H1 (cell line): ENCODE results near the gene E2F1. TPM values are rescaled to one million over a fixed set of nuclear protein-coding genes. Genes with fewer than 3 reads are reported as not detected.

Source experiments
- CTCF ChIA-PET: fragments of 300-600 bp; sonication (Branson Sonifier 250); formaldehyde crosslinking; loops from one replicate; lab custom pipeline; 2021; ENCODE audit not compliant: partially characterized antibody; lab: Charles Lee
- POLR2A ChIA-PET: fragments of 300-600 bp; sonication (Branson Sonifier 250); formaldehyde crosslinking; loops from one replicate; lab custom pipeline; 2021; ENCODE audit warnings: inconsistent platforms; ENCODE audit not compliant: partially characterized antibody; lab: Charles Lee
- DNase-seq, 2 experiments: peaks; one replicate each; pipeline versions ENCODE4 v3.0.0 to v3.0.0-alpha.2; 2010 to 2022; ENCODE audit warnings: low spot score in 2 of 2, low read depth in 1 of 2, mixed read lengths in 1 of 2
- FAIRE-seq: peaks from 2 replicates; lab custom pipeline; 2011; peaks lifted over from hg19 to GRCh38; lab: Jason Lieb, UNC
- H2AFZ ChIP-seq: 2 replicates; pipeline ENCODE4 v1.8.1; 2012; ENCODE audit warnings: low read length, inconsistent platforms
- H2AK5ac ChIP-seq: 2 replicates; pipeline ENCODE4 v1.6.1; 2013; ENCODE audit warnings: low read depth, low read length
- H2BK120ac ChIP-seq: replicated peaks from 2 replicates; pipeline ENCODE3; 2013; ENCODE audit warnings: low read depth, low read length, inconsistent platforms
- H2BK12ac ChIP-seq: 2 replicates; pipeline ENCODE4 v1.6.1; 2013; ENCODE audit warnings: low read depth, low read length
- H2BK15ac ChIP-seq: 2 replicates; pipeline ENCODE4 v1.6.1; 2013; ENCODE audit warnings: low read length
- H2BK20ac ChIP-seq: 2 replicates; pipeline ENCODE4 v1.6.1; 2013; ENCODE audit warnings: low read length
- H2BK5ac ChIP-seq: 2 replicates; pipeline ENCODE4 v1.6.1; 2013; ENCODE audit warnings: low read depth, low read length
- H3K14ac ChIP-seq: 2 replicates; pipeline ENCODE4 v1.6.1; 2013; ENCODE audit warnings: inconsistent platforms; ENCODE audit not compliant: insufficient read length
- H3K18ac ChIP-seq: 2 replicates; pipeline ENCODE4 v1.6.1; 2013; ENCODE audit warnings: low read length; ENCODE audit errors: extremely low read depth
- H3K23ac ChIP-seq: 2 replicates; pipeline ENCODE4 v1.6.1; 2013; ENCODE audit warnings: inconsistent platforms; ENCODE audit not compliant: insufficient read length
- H3K23me2 ChIP-seq: 2 replicates; pipeline ENCODE4 v1.6.1; 2013; ENCODE audit warnings: low read depth, low read length
- H3K27ac ChIP-seq: 2 replicates; pipeline ENCODE4 v1.6.1; 2011; ENCODE audit warnings: low read depth, low read length, inconsistent platforms
- H3K27me3 ChIP-seq, 4 experiments: replicated peaks in 1 of 4; 1 replicate in 1 of 4; 2 replicates in 3 of 4; pipeline versions ENCODE4 v1.6.1 to v1.8.1; 2011 to 2013; ENCODE audit warnings: low read length in 3 of 4, mild to moderate bottlenecking in 3 of 4, inconsistent platforms in 2 of 4, mixed read lengths in 2 of 4, moderate library complexity in 1 of 4; ENCODE audit not compliant: control insufficient read depth in 3 of 4, insufficient read depth in 3 of 4; ENCODE audit errors: extremely low read depth in 1 of 4
- H3K36me3 ChIP-seq, 4 experiments: 2 replicates each; pipeline versions ENCODE4 v1.6.1 to v1.8.1; 2011 to 2013; ENCODE audit warnings: mild to moderate bottlenecking in 4 of 4, low read length in 3 of 4, moderate library complexity in 2 of 4, control low read depth in 1 of 4, inconsistent platforms in 1 of 4; ENCODE audit not compliant: insufficient read depth in 4 of 4, control insufficient read depth in 2 of 4
- H3K4ac ChIP-seq: replicated peaks from 2 replicates; pipeline ENCODE3; 2013; ENCODE audit warnings: low read length, low read depth, mixed read lengths, inconsistent platforms; ENCODE audit not compliant: insufficient read length
- H3K4me1 ChIP-seq, 4 experiments: replicated peaks in 1 of 4; 1 replicate in 1 of 4; 2 replicates in 3 of 4; pipeline versions ENCODE4 v1.6.1 to v1.8.1; 2011 to 2013; ENCODE audit warnings: low read length in 3 of 4, inconsistent platforms in 2 of 4, mixed read lengths in 1 of 4; ENCODE audit not compliant: insufficient read depth in 4 of 4, control insufficient read depth in 3 of 4
- H3K4me2 ChIP-seq, 2 experiments: 2 replicates each; pipeline versions ENCODE4 v1.6.1 to v1.8.1; 2011 to 2013; ENCODE audit warnings: low read depth in 2 of 2, low read length in 2 of 2, control low read depth in 1 of 2, inconsistent platforms in 1 of 2, mild to moderate bottlenecking in 1 of 2; ENCODE audit not compliant: insufficient read depth in 1 of 2
- H3K4me3 ChIP-seq, 4 experiments: fragments of 200-600, 300-600 bp in 1 of 4; sonication (generic), shearing (Covaris generic), sonication (Bioruptor Twin) in 1 of 4; 2 replicates each; pipeline versions ENCODE4 v1.5.1 to v1.8.1; 2011 to 2016; ENCODE audit warnings: low read length in 4 of 4, low read depth in 3 of 4, control low read depth in 2 of 4, inconsistent platforms in 2 of 4, mild to moderate bottlenecking in 2 of 4, mixed read lengths in 1 of 4, moderate library complexity in 1 of 4; ENCODE audit not compliant: insufficient read depth in 2 of 4; ENCODE audit errors: extremely low read depth in 1 of 4
- H3K56ac ChIP-seq: replicated peaks from 2 replicates; pipeline ENCODE3; 2013; ENCODE audit warnings: low read depth, mild to moderate bottlenecking, mixed read lengths, low read length, inconsistent platforms; ENCODE audit not compliant: insufficient read length
- H3K79me1 ChIP-seq: 2 replicates; pipeline ENCODE4 v1.6.1; 2013; ENCODE audit warnings: low read depth, low read length, control low read depth
- H3K79me2 ChIP-seq, 2 experiments: 2 replicates each; pipeline versions ENCODE4 v1.6.1 to v1.8.1; 2012 to 2013; ENCODE audit warnings: low read length in 2 of 2, mild to moderate bottlenecking in 2 of 2, inconsistent platforms in 1 of 2; ENCODE audit not compliant: insufficient read depth in 2 of 2, control insufficient read depth in 1 of 2
- H3K9ac ChIP-seq, 4 experiments: replicated peaks in 1 of 4; 1 replicate in 1 of 4; 2 replicates in 3 of 4; pipeline versions ENCODE4 v1.6.1 to v1.8.1; 2011 to 2013; ENCODE audit warnings: low read depth in 3 of 4, low read length in 3 of 4, control low read depth in 2 of 4, mild to moderate bottlenecking in 2 of 4, moderate library complexity in 2 of 4, inconsistent platforms in 1 of 4; ENCODE audit errors: extremely low read depth in 1 of 4
- H3K9me3 ChIP-seq, 2 experiments: 2 replicates each; pipeline versions ENCODE4 v1.6.1 to v1.8.1; 2012 to 2013; ENCODE audit warnings: mild to moderate bottlenecking in 2 of 2, moderate library complexity in 2 of 2, control low read depth in 1 of 2, inconsistent platforms in 1 of 2, low read depth in 1 of 2, low read length in 1 of 2, mixed read lengths in 1 of 2; ENCODE audit not compliant: insufficient read depth in 2 of 2
- H4K20me1 ChIP-seq, 2 experiments: replicated peaks in 1 of 2; 2 replicates each; pipeline versions ENCODE3 to v1.8.1; 2011 to 2013; ENCODE audit warnings: inconsistent platforms in 2 of 2, low read length in 2 of 2, mild to moderate bottlenecking in 1 of 2; ENCODE audit not compliant: insufficient read depth in 2 of 2, control insufficient read depth in 1 of 2
- H4K5ac ChIP-seq: 2 replicates; pipeline ENCODE4 v1.6.1; 2013; ENCODE audit warnings: low read length, low read depth, mixed read lengths, inconsistent platforms; ENCODE audit not compliant: insufficient read length
- H4K8ac ChIP-seq: 2 replicates; pipeline ENCODE4 v1.8.0; 2013; ENCODE audit warnings: mild to moderate bottlenecking, moderate library complexity, low read length, inconsistent platforms; ENCODE audit not compliant: insufficient read depth; ENCODE audit errors: extremely low read depth
- H4K91ac ChIP-seq: replicated peaks from 2 replicates; pipeline ENCODE3; 2013; ENCODE audit warnings: low read length, mixed read lengths, inconsistent platforms; ENCODE audit not compliant: insufficient read length
- CREB1 ChIP-seq: IDR thresholded peaks from 2 replicates; pipeline ENCODE4 v1.6.1; 2012; ENCODE audit warnings: inconsistent platforms
- MAFK ChIP-seq: IDR thresholded peaks from 2 replicates; pipeline ENCODE4 v1.6.1; 2012; ENCODE audit warnings: low read depth, mild to moderate bottlenecking, improper control_type of control experiment, low read length
- SIN3A ChIP-seq, 2 experiments: IDR thresholded peaks in 1 of 2; conservative IDR thresholded peaks in 1 of 2; 2 replicates each; pipeline ENCODE4 v1.6.1; 2011 to 2012; ENCODE audit warnings: low read length in 2 of 2, improper control_type of control experiment in 1 of 2, low read depth in 1 of 2, mild to moderate bottlenecking in 1 of 2
- SP4 ChIP-seq: IDR thresholded peaks from 2 replicates; pipeline ENCODE4 v1.6.1; 2012; ENCODE audit warnings: low read length, inconsistent platforms
- TAF7 ChIP-seq: optimal IDR thresholded peaks from 2 replicates; pipeline ENCODE3; 2011; ENCODE audit warnings: low read depth, mild to moderate bottlenecking, inconsistent platforms, low read length, moderate library complexity, borderline replicate concordance
- TEAD4 ChIP-seq: IDR thresholded peaks from 2 replicates; pipeline ENCODE4 v1.6.1; 2012; ENCODE audit warnings: low read depth, low read length, inconsistent platforms, mixed read lengths
- WGBS, 2 experiments: shearing (Covaris generic) in 1 of 2; methylation state at CpG; one replicate each; pipeline versions ENCODE4 v1.1.6 to v1.1.7; 2013 to 2015; ENCODE audit warnings: low lambda C conversion rate in 2 of 2, mixed read lengths in 2 of 2, inconsistent platforms in 1 of 2, low coverage in 1 of 2, missing lambda C conversion rate in 1 of 2; ENCODE audit not compliant: insufficient replicate concordance in 2 of 2, insufficient coverage in 1 of 2, insufficient read length in 1 of 2; ENCODE audit errors: extremely low coverage in 1 of 2, missing lambda C conversion rate in 1 of 2; 5-methylcytosine and 5-hydroxymethylcytosine counted together
- polyA plus RNA-seq, 7 experiments: library from polyadenylated mRNA; depleted of rRNA in 3 of 7; stranded (reverse) in 5 of 7; unstranded in 2 of 7; fragments of >200 nt in 5 of 7; fragments of 200-250 nt in 2 of 7; gene quantifications; 1 replicate in 5 of 7; 2 replicates in 1 of 7; 4 replicates in 1 of 7; pipeline versions ENCODE4 v1.2.1 to v1.2.3, GENCODE V29; 2011 to 2013; ENCODE audit warnings: missing spikeins in 2 of 7, mixed read lengths in 2 of 7
- total RNA-seq: library from RNA; stranded (reverse); fragmentation: NEBNext Ultra II Directional; extraction: Animal tissue kit (Norgen Biotek cat#: 25700); gene quantifications from 2 replicates; pipeline ENCODE4 v1.2.1, GENCODE V29; 2021
- TF ChIP-seq, protein P1 (sequence below), 3 experiments: IDR thresholded peaks; 1 replicate in 2 of 3; 2 replicates in 1 of 3; pipeline versions ENCODE4 v1.5.1 to v1.6.1; 2011; ENCODE audit warnings: low read length in 3 of 3, mild to moderate bottlenecking in 3 of 3, inconsistent platforms in 2 of 3, low read depth in 1 of 3, moderate library complexity in 1 of 3; ENCODE audit not compliant: insufficient read depth in 1 of 3; ENCODE audit errors: control extremely low read depth in 1 of 3

Gene E2F1
- total and polyA plus RNA-seq, 2 of the 8 experiments (the other 6 are each of a cell fraction or from before 2014, with no cell fraction given): 33.4 to 35.8 TPM

DNA sequence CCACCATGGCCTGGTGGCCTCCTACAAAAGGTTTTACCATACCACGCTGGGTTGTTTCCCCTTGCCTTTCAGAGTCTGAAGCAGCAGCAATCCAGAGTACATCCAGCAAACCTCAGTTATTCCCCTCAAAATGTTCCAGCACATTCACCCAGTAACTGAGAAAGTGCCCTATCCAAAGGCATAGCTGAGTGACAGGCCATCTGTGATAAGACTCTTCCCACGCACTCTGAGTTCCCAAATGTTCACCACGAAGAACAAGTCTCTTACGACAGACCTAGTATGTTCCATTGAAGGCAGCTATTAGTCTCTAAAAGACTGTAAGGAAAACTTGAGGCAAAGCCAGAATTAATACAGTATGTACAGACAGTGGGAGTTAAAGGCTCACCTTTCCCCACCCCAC, 55.7 kb downstream of the E2F1 start:
- peaks cover 2 to 10% (median 6%) of the 10 kb centered on the region in 4 experiments; a peak in 4 of 8 replicates for H3K36me3 ChIP-seq
- H3K56ac ChIP-seq: no peak overlapping the region
- 88% methylated on average over 4 of the region's 4 CpGs; no CpG with 5 or more reads in 1 of the 2 experiments for WGBS, 2 experiments
- no peak overlapping the region for H3K4me2 ChIP-seq
- H2BK12ac ChIP-seq: no peak overlapping the region
- H2BK15ac ChIP-seq: no peak overlapping the region
- H3K14ac ChIP-seq: no peak overlapping the region
- FAIRE-seq (no peak), DNase-seq (no peak)
- no peak overlapping the region for H3K9ac ChIP-seq
- H3K79me1 ChIP-seq: no peaks in the 10 kb centered on the region
- no peak overlapping the region for H2AK5ac ChIP-seq
- H3K9me3 ChIP-seq: no peaks in the 10 kb centered on the region
- no peak overlapping the region for H3K18ac ChIP-seq
- no peak overlapping the region for H4K8ac ChIP-seq
- H3K27me3 ChIP-seq: no peaks in the 10 kb centered on the region
- H4K20me1 ChIP-seq: peaks cover 0 to 2% of the 10 kb centered on the region in 2 experiments
- ChIA-PET CTCF (interaction anchor here (1.2 to 1.4 kb wide), 2 partner anchors 10 to 23 kb away, joined by 5 read pairs; no protein-coding TSS in a partner anchor), POLR2A (interaction anchor here (0.6 kb wide), 1 partner anchor 158 kb away, joined by 3 read pairs; no protein-coding TSS in a partner anchor)
- no peak overlapping the region for H3K4me3 ChIP-seq
- no peak overlapping the region for H4K91ac ChIP-seq
- H2AFZ ChIP-seq: no peak overlapping the region
- no peak overlapping the region for H3K27ac ChIP-seq
- H2BK5ac ChIP-seq: no peak overlapping the region
- H2BK120ac ChIP-seq: no peak overlapping the region
- H3K79me2 ChIP-seq: no peaks in the 10 kb centered on the region
- H4K5ac ChIP-seq: no peak overlapping the region
- no peak overlapping the region for H3K23ac ChIP-seq
- no peaks in the 10 kb centered on the region for H3K4me1 ChIP-seq
- H3K23me2 ChIP-seq: no peaks in the 10 kb centered on the region
- no peak overlapping the region for H3K4ac ChIP-seq
- H2BK20ac ChIP-seq: no peak overlapping the region
- TF ChIP-seq SP4: no peak
- TF ChIP-seq CREB1: no peak
- TF ChIP-seq, protein P1, sequence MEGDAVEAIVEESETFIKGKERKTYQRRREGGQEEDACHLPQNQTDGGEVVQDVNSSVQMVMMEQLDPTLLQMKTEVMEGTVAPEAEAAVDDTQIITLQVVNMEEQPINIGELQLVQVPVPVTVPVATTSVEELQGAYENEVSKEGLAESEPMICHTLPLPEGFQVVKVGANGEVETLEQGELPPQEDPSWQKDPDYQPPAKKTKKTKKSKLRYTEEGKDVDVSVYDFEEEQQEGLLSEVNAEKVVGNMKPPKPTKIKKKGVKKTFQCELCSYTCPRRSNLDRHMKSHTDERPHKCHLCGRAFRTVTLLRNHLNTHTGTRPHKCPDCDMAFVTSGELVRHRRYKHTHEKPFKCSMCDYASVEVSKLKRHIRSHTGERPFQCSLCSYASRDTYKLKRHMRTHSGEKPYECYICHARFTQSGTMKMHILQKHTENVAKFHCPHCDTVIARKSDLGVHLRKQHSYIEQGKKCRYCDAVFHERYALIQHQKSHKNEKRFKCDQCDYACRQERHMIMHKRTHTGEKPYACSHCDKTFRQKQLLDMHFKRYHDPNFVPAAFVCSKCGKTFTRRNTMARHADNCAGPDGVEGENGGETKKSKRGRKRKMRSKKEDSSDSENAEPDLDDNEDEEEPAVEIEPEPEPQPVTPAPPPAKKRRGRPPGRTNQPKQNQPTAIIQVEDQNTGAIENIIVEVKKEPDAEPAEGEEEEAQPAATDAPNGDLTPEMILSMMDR (IDR thresholded peaks at IDR 0.05; ENCODE audit: control extremely low read depth in 1 of 3, insufficient read depth in 1 of 3, low read depth in 1 of 3, low read length in 3 of 3): no peak
- no peak for TF ChIP-seq SIN3A (conservative IDR thresholded peaks at IDR 0.05 in 1 of 2, IDR thresholded peaks at IDR 0.05 in 1 of 2; ENCODE audit: low read depth in 1 of 2, low read length in 2 of 2)
- no peak for TF ChIP-seq TEAD4
- no peak for TF ChIP-seq TAF7
- TF ChIP-seq MAFK: no peak
- TF ChIP-seq, all 59 proteins: peak for 0
